HG03565 (cell line): ENCODE results near the gene GNB5.

Experiments
- ATAC-seq: cut with Tn5 transposase; IDR thresholded peaks from one replicate; pipeline ENCODE4 v1.9.1; 2021; ENCODE audit warnings: mild to moderate bottlenecking, moderate library complexity; ENCODE audit not compliant: unreplicated experiment

Gene GNB5

GRCh38 chr15:52146776-52147175 is 44.4 kb downstream of the GNB5 start:
- no peak for ATAC-seq

GRCh38 chr15:52146261-52146660 is 44.9 kb downstream of the GNB5 start:
- ATAC-seq: no peak

- no peak for ATAC-seq
Measured at GRCh38 chr15:52144656-52145178, 46.5 kb downstream of the GNB5 start.

- no peak for ATAC-seq
Measured at GRCh38 chr15:52143873-52144272, 47.3 kb downstream of the GNB5 start.

GRCh38 chr15:52140646-52141045 is 50.5 kb downstream of the GNB5 start:
- no peak for ATAC-seq

GRCh38 chr15:52139599-52140462 is 51.4 kb downstream of the GNB5 start:
- ATAC-seq: peak; percentile 65

- ATAC-seq: no peak
Measured at GRCh38 chr15:52137432-52138357, 53.5 kb downstream of the GNB5 start.

GRCh38 chr15:52136442-52136980 is 54.7 kb downstream of the GNB5 start:
- ATAC-seq: no peak

GRCh38 chr15:52134502-52135144 is 56.6 kb downstream of the GNB5 start:
- ATAC-seq: no peak

GRCh38 chr15:52133510-52134220 is 57.5 kb downstream of the GNB5 start:
- ATAC-seq: no peak

GRCh38 chr15:52132066-52132465 is 59.1 kb downstream of the GNB5 start:
- no peak for ATAC-seq

- no peak for ATAC-seq
Measured at GRCh38 chr15:52128568-52128967, 62.6 kb downstream of the GNB5 start.

- ATAC-seq: no peak
Measured at GRCh38 chr15:52124270-52124880, 66.8 kb downstream of the GNB5 start.

- no peak for ATAC-seq
Measured at GRCh38 chr15:52121896-52122295, 69.3 kb downstream of the GNB5 start.

- no peak for ATAC-seq
Measured at GRCh38 chr15:52121006-52121405, 70.2 kb downstream of the GNB5 start.

GRCh38 chr15:52120488-52120887 is 70.7 kb downstream of the GNB5 start:
- ATAC-seq: no peak

- ATAC-seq: no peak
Measured at GRCh38 chr15:52118969-52119749, 72.0 kb downstream of the GNB5 start.

GRCh38 chr15:52117549-52117948 is 73.6 kb downstream of the GNB5 start:
- ATAC-seq: no peak
